ENCODE results near the gene RFX3.

RFX3 gene

GRCh38 chr9:3482578-3482977 is 43.2 kb downstream of the RFX3 start:
- in situ Hi-C loops (cut with HindIII; ENCODE audit: low pct_ligation_motif_present, low sequenced_read_pairs), result no loop called here
- no peak overlapping the region for H3K4me3 ChIP-seq (ENCODE audit: low read depth, low read length)
- no peaks in the 10 kb centered on the region for H3K36me3 ChIP-seq (replicated peaks)
- no peaks in the 10 kb centered on the region for H3K27me3 ChIP-seq (replicated peaks)
- no peak for DNase-seq
- H3K27ac ChIP-seq, result no peak overlapping the region
- no peak for TF ChIP-seq CTCF (IDR thresholded peaks at IDR 0.05; ENCODE audit: low read depth, low read length, missing control alignments)

GRCh38 chr9:3480353-3480655 is 45.5 kb downstream of the RFX3 start:
- DNase-seq, result no peak
- H3K36me3 ChIP-seq (replicated peaks), result no peaks in the 10 kb centered on the region
- H3K4me3 ChIP-seq (ENCODE audit: low read depth, low read length), result no peak overlapping the region
- H3K27ac ChIP-seq, result no peak overlapping the region
- H3K27me3 ChIP-seq (replicated peaks), result no peaks in the 10 kb centered on the region
- no peak for TF ChIP-seq CTCF (IDR thresholded peaks at IDR 0.05; ENCODE audit: low read depth, low read length, missing control alignments)
- in situ Hi-C loops (cut with HindIII; ENCODE audit: low pct_ligation_motif_present, low sequenced_read_pairs), result no loop called here

- Histone ChIP-seq H3K36me3 (replicated peaks) (no peaks in the 10 kb centered on the region), H3K27ac (no peak overlapping the region), H3K27me3 (replicated peaks) (no peaks in the 10 kb centered on the region), H3K4me3 (ENCODE audit: low read depth, low read length) (no peak overlapping the region)
- no peak for TF ChIP-seq CTCF (IDR thresholded peaks at IDR 0.05; ENCODE audit: low read depth, low read length, missing control alignments)
- in situ Hi-C loops (cut with HindIII; ENCODE audit: low pct_ligation_motif_present, low sequenced_read_pairs), result no loop called here
- no peak for DNase-seq
Measured at GRCh38 chr9:3479514-3480352, 46.1 kb downstream of the RFX3 start.

- Histone ChIP-seq H3K4me3 (ENCODE audit: low read depth, low read length) (no peak overlapping the region), H3K36me3 (replicated peaks) (no peaks in the 10 kb centered on the region), H3K27me3 (replicated peaks) (no peaks in the 10 kb centered on the region), H3K27ac (no peak overlapping the region)
- in situ Hi-C loops (cut with HindIII; ENCODE audit: low pct_ligation_motif_present, low sequenced_read_pairs), result no loop called here
- no peak for TF ChIP-seq CTCF (IDR thresholded peaks at IDR 0.05; ENCODE audit: low read depth, low read length, missing control alignments)
- DNase-seq, result no peak
Measured at GRCh38 chr9:3478549-3478953, 47.2 kb downstream of the RFX3 start.

GRCh38 chr9:3477236-3477834 is 48.5 kb downstream of the RFX3 start:
- Histone ChIP-seq H3K4me3 (ENCODE audit: low read depth, low read length) (no peak overlapping the region), H3K27ac (no peak overlapping the region), H3K36me3 (replicated peaks) (no peaks in the 10 kb centered on the region), H3K27me3 (replicated peaks) (no peaks in the 10 kb centered on the region)
- TF ChIP-seq CTCF (IDR thresholded peaks at IDR 0.05; ENCODE audit: low read depth, low read length, missing control alignments), result no peak
- in situ Hi-C loops (cut with HindIII; ENCODE audit: low pct_ligation_motif_present, low sequenced_read_pairs), result no loop called here
- DNase-seq, result no peak

Data from brain microvascular endothelial cell (primary cell).